NCI-H2196 (cell line): ENCODE measurements around the gene PLXDC2.
"Not testable (repeated sequence)": the region's sequence is repeated elsewhere in the genome, so short reads cannot be mapped to it uniquely, and the experiment has no call there.

Source experiments
- DNase-seq: peaks from one replicate; lab custom pipeline; 2025; ENCODE audit not compliant: unreplicated experiment; lab: John Stamatoyannopoulos, UW

PLXDC2 gene

DNA sequence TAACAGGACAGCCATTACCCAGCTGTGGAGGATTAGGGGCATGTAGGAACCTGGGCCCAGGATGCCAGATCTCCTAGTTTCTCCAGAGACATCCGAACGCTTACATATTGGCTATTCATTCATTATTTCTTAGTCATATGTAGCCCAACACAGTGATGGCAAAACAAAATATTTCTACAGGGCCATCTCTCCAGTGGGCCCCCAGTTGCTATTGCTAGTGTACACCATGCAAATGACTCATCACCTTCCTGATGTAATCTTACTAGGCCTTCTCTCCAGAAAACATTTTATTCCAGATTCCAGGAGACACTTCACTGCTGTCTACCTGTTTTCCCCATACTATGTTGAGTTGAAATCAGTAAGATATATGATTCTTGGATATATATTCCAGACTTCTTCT is 201.7 kb downstream of the PLXDC2 start:
- DNase-seq = no peak

- DNase-seq = no peak
These were observed 204.4 kb downstream of the PLXDC2 start for GRCh38 chr10:20020677-20021076.

- no peak for DNase-seq
These were observed 213.3 kb downstream of the PLXDC2 start for GRCh38 chr10:20029523-20029922.

DNA sequence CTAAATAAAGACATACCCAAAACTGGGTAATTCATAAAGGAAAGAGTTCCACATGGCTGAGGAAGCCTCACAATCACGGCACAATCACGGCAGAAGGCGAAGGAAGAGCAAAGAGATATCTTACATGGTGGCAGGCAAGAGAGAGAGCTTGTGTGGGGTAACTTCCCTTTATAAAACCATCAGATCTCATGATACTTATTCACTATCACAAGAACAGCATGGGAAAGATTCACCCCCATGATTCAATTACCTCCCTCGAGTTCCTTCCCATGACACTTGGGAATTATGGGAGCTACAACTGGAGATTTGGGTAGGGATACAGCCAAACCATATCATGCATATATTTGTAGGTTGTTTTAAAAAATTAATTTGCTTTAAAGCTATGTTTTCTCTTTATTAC is 217.2 kb downstream of the PLXDC2 start:
- DNase-seq = no peak

GRCh38 chr10:20034732-20035131 is 218.5 kb downstream of the PLXDC2 start:
- no peak for DNase-seq

DNA sequence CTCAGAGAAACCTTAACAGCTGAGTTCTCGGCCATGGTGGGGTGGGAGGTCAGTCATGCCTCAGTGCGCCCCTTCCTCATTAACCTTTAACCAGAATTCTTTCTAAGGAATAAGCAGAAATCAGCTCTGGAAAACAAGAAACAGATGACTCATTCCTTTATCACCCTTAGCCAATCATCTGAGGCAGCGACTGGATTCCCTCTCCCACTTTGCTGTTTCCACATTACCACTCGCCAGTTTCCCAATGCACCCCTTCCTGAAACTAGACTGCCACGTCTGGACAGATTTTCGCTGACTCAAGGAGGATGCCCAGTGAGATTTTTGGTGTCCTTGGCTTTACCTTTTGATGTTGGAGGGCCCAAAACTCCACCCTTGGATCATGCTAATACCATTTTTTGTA is 223.8 kb downstream of the PLXDC2 start:
- no peak for DNase-seq

DNA sequence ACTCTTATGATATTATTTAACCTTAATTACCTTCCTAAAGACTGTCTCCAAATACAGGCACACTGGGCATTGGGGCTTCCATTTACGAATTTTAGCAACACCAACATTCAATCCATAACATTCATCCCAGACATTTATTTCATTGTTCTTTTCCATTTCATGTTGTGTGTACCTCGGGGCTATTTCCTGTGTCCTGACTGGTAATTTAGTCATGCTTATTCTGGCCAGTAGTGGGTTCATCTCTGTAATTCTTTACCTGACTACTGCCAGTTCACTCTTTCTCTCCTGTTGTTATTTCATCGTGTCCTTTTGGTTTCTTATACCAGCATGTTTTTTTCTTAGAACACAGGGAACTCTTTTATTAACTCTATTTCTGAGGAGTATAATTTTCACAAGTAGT is 225.7 kb downstream of the PLXDC2 start:
- no peak for DNase-seq

GRCh38 chr10:20045100-20045499 is 228.9 kb downstream of the PLXDC2 start:
- not testable (repeated sequence) for DNase-seq

GRCh38 chr10:20048161-20048560 is 231.9 kb downstream of the PLXDC2 start:
- no peak for DNase-seq

- no peak for DNase-seq
These were observed 241.9 kb downstream of the PLXDC2 start for GRCh38 chr10:20058135-20058534.

DNA sequence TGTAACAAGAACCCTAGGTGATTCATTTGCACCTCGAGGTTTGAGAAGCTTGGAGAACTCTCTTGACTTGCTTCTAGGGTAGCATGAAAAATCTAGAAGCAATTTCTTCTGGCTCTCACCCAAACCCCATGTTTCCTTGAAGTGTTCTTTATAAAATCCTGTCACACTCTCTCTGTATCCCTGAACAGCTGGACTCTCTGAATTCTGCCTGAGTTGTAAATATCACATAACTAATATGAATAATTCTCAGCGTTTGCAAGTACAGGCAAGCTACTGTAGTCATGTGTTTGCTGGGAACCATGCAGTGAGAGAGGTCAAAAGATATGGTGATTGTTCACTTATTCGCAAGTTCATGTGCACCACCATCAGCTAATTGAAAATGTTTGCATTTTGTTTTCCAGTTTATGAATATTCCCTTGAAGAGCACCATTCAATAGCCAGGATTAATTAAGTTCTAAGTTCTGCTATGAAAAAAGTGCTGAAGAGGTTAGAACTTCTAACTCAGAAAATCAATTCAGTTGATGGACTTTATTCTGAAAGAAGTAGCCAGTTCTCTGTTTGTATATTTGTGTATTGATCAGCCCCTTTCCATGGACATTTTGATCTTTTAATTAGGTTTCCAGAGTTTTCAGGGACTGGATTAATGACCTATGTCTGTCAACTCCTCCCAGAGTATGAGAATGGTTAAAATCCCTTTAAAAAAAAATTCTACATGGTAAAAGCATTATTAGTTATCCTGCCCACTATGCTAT is 243.0 kb downstream of the PLXDC2 start:
- DNase-seq = no peak

GRCh38 chr10:20065814-20066213 is 249.6 kb downstream of the PLXDC2 start:
- DNase-seq = no peak

DNA sequence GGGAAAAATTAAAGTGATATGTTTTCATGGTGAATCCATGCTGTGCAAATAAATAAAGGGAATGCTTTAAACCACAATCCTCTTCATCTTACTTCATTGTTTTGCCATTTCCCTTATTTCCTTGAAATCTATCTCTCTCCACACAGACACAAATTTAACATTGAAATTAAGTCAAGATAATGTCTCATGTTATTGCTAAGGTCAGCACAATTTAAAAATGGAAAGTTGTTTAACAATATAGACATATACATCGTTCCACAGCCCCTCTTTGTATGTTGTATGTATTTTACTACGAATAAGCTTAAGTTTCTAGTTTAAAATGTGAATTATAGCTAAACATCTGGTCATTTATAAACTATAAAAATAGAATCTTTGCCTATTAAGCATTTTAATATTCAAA is 256.9 kb downstream of the PLXDC2 start:
- no peak for DNase-seq

DNA sequence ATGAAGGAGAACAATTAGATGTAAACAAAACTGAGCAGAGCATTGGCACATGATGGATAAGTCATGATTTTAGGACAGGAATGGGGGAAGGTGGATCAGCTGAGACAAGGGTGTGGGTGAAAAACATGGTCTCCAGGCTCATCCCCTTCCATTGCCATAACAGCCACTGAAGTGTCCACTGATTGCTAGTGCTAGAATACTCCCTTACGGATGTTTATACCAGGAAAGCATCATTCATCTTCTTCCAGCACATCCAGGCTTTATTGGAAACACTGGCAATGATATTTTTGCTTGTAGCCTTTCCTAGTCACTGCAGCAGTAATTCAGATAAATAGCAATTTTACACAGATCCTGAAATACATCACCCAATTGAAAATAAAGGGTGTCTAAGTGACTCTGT is 259.5 kb downstream of the PLXDC2 start:
- DNase-seq = no peak

DNA sequence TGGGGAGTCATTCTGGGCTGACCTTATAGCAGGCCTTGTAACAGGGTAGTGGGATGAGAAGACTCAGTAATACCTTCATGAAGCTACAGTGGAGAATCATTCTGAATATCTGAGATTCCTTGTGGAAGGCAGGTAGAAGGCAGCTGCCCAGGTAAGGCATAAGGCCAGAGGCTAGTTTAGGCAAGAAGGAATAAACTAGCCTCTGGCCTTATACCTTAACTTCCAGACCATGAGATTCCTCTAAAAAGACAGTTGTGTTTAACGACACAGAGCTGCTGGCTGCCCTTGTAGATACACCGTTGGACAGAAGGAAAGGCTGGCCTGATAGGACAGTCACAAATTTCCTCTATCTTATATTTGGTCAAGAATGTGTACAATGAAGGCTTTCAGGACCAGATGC is 268.2 kb downstream of the PLXDC2 start:
- no peak for DNase-seq

GRCh38 chr10:20085115-20085514 is 268.9 kb downstream of the PLXDC2 start:
- no peak for DNase-seq

DNA sequence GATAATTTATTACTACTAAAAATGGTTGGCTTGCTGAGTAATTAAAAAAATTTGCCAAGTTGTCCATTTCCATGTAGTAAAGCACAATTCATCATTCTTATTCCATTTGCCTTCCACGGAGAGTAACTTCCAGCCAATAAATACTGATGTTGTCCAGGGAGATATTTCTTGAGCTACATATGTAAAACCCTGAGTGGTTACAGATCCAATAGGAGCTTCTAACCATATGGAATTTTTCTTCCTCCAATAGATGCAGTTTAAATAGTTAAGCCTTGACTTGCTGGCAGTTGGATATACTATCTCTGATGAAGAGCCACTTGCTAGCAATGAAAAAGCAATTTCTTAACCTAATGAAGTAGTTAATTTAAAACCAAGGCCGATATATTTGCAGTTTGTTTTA is 271.1 kb downstream of the PLXDC2 start:
- DNase-seq = no peak

GRCh38 chr10:20088061-20088701 is 271.9 kb downstream of the PLXDC2 start:
- DNase-seq = no peak

GRCh38 chr10:20089879-20090278 is 273.6 kb downstream of the PLXDC2 start:
- DNase-seq = no peak

DNA sequence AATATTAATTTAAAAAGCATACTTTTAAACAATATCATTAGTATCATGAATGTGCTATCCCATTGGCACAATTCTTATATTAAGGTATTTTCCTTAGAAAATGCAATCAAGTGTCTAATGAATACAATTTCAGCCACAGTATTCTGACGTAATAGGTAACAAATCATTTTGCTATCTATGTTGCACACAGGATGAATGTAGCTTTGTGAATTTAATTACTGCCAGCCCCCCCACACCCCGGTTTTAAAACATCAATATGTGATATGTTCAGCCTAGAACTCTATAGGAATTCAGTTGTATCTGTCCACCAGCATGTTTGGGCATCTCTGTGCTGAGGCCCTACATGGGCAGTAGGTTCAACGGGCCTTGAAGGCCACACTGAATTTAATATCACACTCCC is 274.6 kb downstream of the PLXDC2 start:
- no peak for DNase-seq

- no peak for DNase-seq
These were observed 275.5 kb downstream of the PLXDC2 start for GRCh38 chr10:20091698-20092097.

DNA sequence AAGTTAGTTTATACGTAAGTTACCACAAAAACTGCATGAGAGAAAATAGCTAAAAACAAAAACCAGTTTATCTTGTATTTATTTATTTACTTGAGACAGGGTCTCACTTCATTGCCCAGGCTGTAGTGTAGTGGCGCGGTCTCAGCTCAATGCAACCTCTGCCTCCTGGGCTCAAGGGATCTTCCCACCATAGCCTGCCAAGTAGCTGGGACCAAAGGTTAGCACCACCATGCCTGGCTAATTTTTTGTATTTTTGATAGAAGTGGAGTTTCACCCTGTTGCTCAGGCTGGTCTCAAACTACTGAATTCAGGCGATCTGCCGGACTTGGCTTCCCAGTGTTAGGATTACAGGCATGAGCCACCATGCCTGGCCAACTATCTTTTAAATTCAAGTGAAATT is 277.4 kb downstream of the PLXDC2 start:
- no peak for DNase-seq
